B cell (primary cell): Measurements from ENCODE around the gene ACO1. TPM values are rescaled to one million over a fixed set of nuclear protein-coding genes. Genes with fewer than 3 reads are reported as not detected.

Experiments
- ATAC-seq: fragments of 200-7000 bp; cut with Tn5 transposase; one replicate; pipeline ENCODE4 v1.10.0; 2021; ENCODE audit warnings: low read depth, mild to moderate bottlenecking, moderate number of reproducible peaks, moderate library complexity
- CTCF ChIA-PET: fragments of 350-600 bp; sonication (Branson Sonifier 250); formaldehyde crosslinking; loops from one replicate; lab custom pipeline; 2021; ENCODE audit warnings: antibody characterized with exemption, inconsistent platforms; lab: Charles Lee
- POLR2A ChIA-PET: fragments of 350-600 bp; sonication (Branson Sonifier 250); formaldehyde crosslinking; loops from one replicate; lab custom pipeline; 2021; ENCODE audit warnings: antibody characterized with exemption; lab: Charles Lee
- DNase-seq: peaks from one replicate; pipeline ENCODE4 v3.0.0; 2013
- H2AFZ ChIP-seq: 2 replicates; pipeline ENCODE4 v1.6.1; 2012; ENCODE audit warnings: mild to moderate bottlenecking, low read depth, low read length; ENCODE audit not compliant: insufficient read depth, poor library complexity, severe bottlenecking
- H3K27ac ChIP-seq, 2 donors: 1 replicate in 1 of 2; 2 replicates in 1 of 2; pipeline ENCODE4 v1.5.1; 2012 to 2013; ENCODE audit warnings: low read length in 2 of 2, mild to moderate bottlenecking in 2 of 2, moderate library complexity in 1 of 2
- H3K27me3 ChIP-seq, 4 experiments: fragments of 200-600 bp in 1 of 4; sonication (generic) in 1 of 4; replicated peaks in 1 of 4; 1 replicate in 2 of 4; 2 replicates in 2 of 4; pipeline versions ENCODE4 v1.6.1 to v1.7.0; 2013 to 2016; ENCODE audit warnings: low read length in 3 of 4, mild to moderate bottlenecking in 2 of 4, mixed read lengths in 1 of 4, moderate library complexity in 1 of 4; ENCODE audit not compliant: insufficient read depth in 4 of 4, control insufficient read depth in 3 of 4; ENCODE audit errors: control extremely low read depth in 1 of 4
- H3K36me3 ChIP-seq, 2 experiments: replicated peaks in 1 of 2; 1 replicate in 1 of 2; 2 replicates in 1 of 2; pipeline versions ENCODE4 v1.6.1 to v1.7.1; 2013; ENCODE audit warnings: low read length in 1 of 2; ENCODE audit not compliant: insufficient read depth in 2 of 2, control insufficient read depth in 1 of 2; ENCODE audit errors: control extremely low read depth in 1 of 2, extremely low read depth in 1 of 2
- H3K4me1 ChIP-seq, 2 donors: fragments of 200-600 bp in 1 of 2; sonication (generic) in 1 of 2; 1 replicate in 1 of 2; 2 replicates in 1 of 2; pipeline versions ENCODE4 v1.5.1 to v1.6.1; 2013 to 2017; ENCODE audit warnings: low read length in 2 of 2; ENCODE audit not compliant: control insufficient read depth in 2 of 2, insufficient read depth in 2 of 2
- H3K4me2 ChIP-seq: replicated peaks from 2 replicates; pipeline ENCODE3; 2012; ENCODE audit warnings: mild to moderate bottlenecking, low read depth, low read length; ENCODE audit not compliant: poor library complexity, severe bottlenecking
- H3K4me3 ChIP-seq, 5 experiments: fragments of 200-600 bp in 1 of 5; sonication (generic) in 1 of 5; 1 replicate in 3 of 5; 2 replicates in 2 of 5; pipeline versions ENCODE4 v1.5.1 to v1.7.0; 2011 to 2016; ENCODE audit warnings: low read length in 4 of 5, mild to moderate bottlenecking in 4 of 5, low read depth in 2 of 5, control low read depth in 1 of 5, moderate library complexity in 1 of 5; ENCODE audit not compliant: insufficient read depth in 1 of 5; ENCODE audit errors: control extremely low read depth in 1 of 5, extremely low read depth in 1 of 5
- H3K79me2 ChIP-seq: fragments of 200-600 bp; sonication (generic); one replicate; pipeline ENCODE4 v1.6.0; 2016; ENCODE audit warnings: low read length; ENCODE audit not compliant: control insufficient read depth, insufficient read depth
- H3K9ac ChIP-seq: fragments of 200-600 bp; sonication (generic); 2 replicates; pipeline ENCODE4 v1.6.1; 2017; ENCODE audit warnings: mild to moderate bottlenecking, low read length, moderate library complexity
- H3K9me3 ChIP-seq, 3 donors: one replicate each; pipeline versions ENCODE4 v1.6.1 to v1.7.1; 2013; ENCODE audit warnings: low read length in 2 of 3; ENCODE audit not compliant: control insufficient read depth in 2 of 3, insufficient read depth in 1 of 3; ENCODE audit errors: control extremely low read depth in 1 of 3
- H4K20me1 ChIP-seq: 2 replicates; pipeline ENCODE4 v1.6.0; 2012; ENCODE audit warnings: mild to moderate bottlenecking, low read length; ENCODE audit not compliant: insufficient read depth, control insufficient read depth, poor library complexity, severe bottlenecking
- H3K27ac Mint-ChIP-seq: one replicate; pipeline ENCODE4 v1.8.0; 2021; ENCODE audit warnings: mixed read lengths
- H3K27me3 Mint-ChIP-seq: one replicate; pipeline ENCODE4 v1.8.0; 2021; ENCODE audit warnings: mixed read lengths
- H3K4me1 Mint-ChIP-seq: one replicate; pipeline ENCODE4 v1.8.0; 2021; ENCODE audit warnings: mixed read lengths
- H3K4me3 Mint-ChIP-seq: one replicate; pipeline ENCODE4 v1.8.0; 2021; ENCODE audit warnings: mixed read lengths
- H3K9me3 Mint-ChIP-seq: one replicate; pipeline ENCODE4 v1.8.0; 2022; ENCODE audit warnings: mixed read lengths; ENCODE audit not compliant: insufficient read depth
- EZH2 ChIP-seq: IDR thresholded peaks from 2 replicates; pipeline ENCODE4 v1.6.1; 2012; ENCODE audit warnings: borderline replicate concordance, low read depth, mild to moderate bottlenecking, moderate library complexity, low read length; ENCODE audit not compliant: insufficient read depth, poor library complexity, severe bottlenecking
- WGBS: methylation state at CpG from one replicate; pipeline ENCODE4 v1.1.5; 2013; ENCODE audit warnings: missing lambda C conversion rate; ENCODE audit not compliant: insufficient coverage; 5-methylcytosine and 5-hydroxymethylcytosine counted together
- intact Hi-C: fragments of 100-400 bp; cut with micrococcal nuclease; formaldehyde crosslinking; loops from one replicate; pipeline ENCODE4 v1.10.0; 2022
- polyA plus RNA-seq: library from polyadenylated mRNA; depleted of rRNA; stranded (reverse); fragments of >200 nt; gene quantifications from 2 replicates; pipeline ENCODE4 v1.2.3, GENCODE V29; 2012
- total RNA-seq, 2 donors: library from RNA; stranded (reverse); fragments of 120-200 nt in 1 of 2; gene quantifications; 1 replicate in 1 of 2; 2 replicates in 1 of 2; pipeline versions ENCODE4 v1.2.3 to v1.2.4, GENCODE V29; 2013 to 2022
- TF ChIP-seq, protein P1 (sequence below): fragments of 200-600 bp; IDR thresholded peaks from one replicate; pipeline ENCODE4 v1.8.0; 2022; ENCODE audit warnings: antibody characterized with exemption, mild to moderate bottlenecking

The ACO1 gene
- total and polyA plus RNA-seq, 2 donors (not counting 1 experiment from before 2014, with no cell fraction given), result 1.6 to 9.1 TPM

DNA sequence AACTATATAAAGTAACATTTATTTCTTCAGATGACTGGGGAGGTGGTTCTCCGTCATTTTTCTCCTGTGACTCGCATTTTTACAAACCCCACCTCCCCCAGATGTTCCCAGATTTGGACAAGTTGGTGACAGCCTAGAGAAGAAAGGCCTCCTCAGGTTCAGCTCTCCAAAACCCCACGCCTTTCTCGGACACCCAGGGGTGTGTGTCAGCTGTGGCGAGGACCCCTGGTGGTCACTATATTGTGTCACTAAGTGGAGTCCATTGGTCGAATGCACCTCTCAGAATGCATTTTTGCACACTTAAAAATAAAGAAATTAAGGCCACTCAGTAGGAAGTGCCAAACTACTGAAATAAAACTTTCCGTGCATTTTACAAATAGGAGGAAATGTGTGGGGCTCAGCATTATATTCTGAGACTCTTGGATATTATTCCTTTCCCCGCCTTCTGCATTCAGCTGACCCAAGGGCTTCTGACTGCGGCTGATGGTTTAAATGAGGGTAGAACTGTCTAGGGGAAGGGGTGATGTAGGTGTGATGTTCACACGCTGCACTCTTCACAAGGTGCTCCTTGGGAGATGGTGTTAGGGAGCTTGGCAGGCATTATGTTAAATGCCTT is 47.6 kb downstream of the ACO1 start:
- Mint-ChIP-seq H3K9me3 (no peaks in the 10 kb centered on the region), H3K4me3 (no peak overlapping the region), H3K4me1 (no peaks in the 10 kb centered on the region), H3K27me3 (no peaks in the 10 kb centered on the region), H3K27ac (no peak overlapping the region)
- Histone ChIP-seq H3K79me2 (no peaks in the 10 kb centered on the region), H3K36me3 (peaks cover 4 to 26% of the 10 kb centered on the region in 2 experiments), H3K4me2 (no peak overlapping the region), H3K27me3 (no peaks in the 10 kb centered on the region), H3K4me3 (no peak overlapping the region), H3K27ac (no peak overlapping the region), H3K4me1 (no peaks in the 10 kb centered on the region), H3K9me3 (no peaks in the 10 kb centered on the region), H2AFZ (no peak overlapping the region), H4K20me1 (no peaks in the 10 kb centered on the region), H3K9ac (no peak overlapping the region)
- 97% methylated on average over 3 of the region's 10 CpGs for WGBS
- intact Hi-C loops, result loop anchor here (1.0 to 10.0 kb wide), 3 partner anchors 53 to 140 kb away; partner anchors contain the start of gene NDUFB6
- ChIA-PET POLR2A (no interaction called here), CTCF (interaction anchor here (0.8 to 7.6 kb wide), 15 partner anchors 12 to 150 kb away, joined by 3 to 128 read pairs (median 3); partner anchors contain the start of genes ACO1, SMIM27 and TOPORS)
- DNase-seq (peak; percentile 44), ATAC-seq (peak; percentile 49)
- no peak for TF ChIP-seq EZH2
- TF ChIP-seq, protein P1, sequence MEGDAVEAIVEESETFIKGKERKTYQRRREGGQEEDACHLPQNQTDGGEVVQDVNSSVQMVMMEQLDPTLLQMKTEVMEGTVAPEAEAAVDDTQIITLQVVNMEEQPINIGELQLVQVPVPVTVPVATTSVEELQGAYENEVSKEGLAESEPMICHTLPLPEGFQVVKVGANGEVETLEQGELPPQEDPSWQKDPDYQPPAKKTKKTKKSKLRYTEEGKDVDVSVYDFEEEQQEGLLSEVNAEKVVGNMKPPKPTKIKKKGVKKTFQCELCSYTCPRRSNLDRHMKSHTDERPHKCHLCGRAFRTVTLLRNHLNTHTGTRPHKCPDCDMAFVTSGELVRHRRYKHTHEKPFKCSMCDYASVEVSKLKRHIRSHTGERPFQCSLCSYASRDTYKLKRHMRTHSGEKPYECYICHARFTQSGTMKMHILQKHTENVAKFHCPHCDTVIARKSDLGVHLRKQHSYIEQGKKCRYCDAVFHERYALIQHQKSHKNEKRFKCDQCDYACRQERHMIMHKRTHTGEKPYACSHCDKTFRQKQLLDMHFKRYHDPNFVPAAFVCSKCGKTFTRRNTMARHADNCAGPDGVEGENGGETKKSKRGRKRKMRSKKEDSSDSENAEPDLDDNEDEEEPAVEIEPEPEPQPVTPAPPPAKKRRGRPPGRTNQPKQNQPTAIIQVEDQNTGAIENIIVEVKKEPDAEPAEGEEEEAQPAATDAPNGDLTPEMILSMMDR, result peak; percentile 49

DNA sequence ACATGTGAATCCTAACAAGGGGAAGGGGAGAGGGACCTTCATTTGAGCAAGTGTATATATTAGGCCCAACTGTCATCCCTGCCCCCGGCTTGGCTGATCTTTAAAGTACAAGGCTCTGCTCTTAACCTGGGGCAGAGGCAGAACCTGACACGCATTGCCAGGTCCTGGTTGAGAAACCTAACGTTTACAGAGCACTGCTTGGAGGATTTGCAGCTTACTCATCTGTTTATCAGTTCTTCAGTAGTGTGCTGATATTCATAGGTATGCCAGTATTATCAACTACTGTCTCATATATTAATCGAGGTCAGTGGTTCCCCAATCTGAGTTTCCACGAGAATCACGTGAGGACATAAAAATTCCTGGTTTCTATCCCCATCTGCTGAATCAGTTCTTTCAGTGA is 50.4 kb downstream of the ACO1 start:
- no peaks in the 10 kb centered on the region for H3K9me3 Mint-ChIP-seq
- no peak for DNase-seq
- Histone ChIP-seq H3K36me3 (peaks cover 10 to 35% of the 10 kb centered on the region in 2 experiments), H3K27me3 (no peaks in the 10 kb centered on the region), H3K9ac (no peak overlapping the region), H3K9me3 (no peaks in the 10 kb centered on the region), H2AFZ (no peak overlapping the region), H4K20me1 (no peaks in the 10 kb centered on the region), H3K4me3 (no peak overlapping the region), H3K27ac (no peak overlapping the region), H3K4me2 (no peak overlapping the region), H3K4me1 (no peaks in the 10 kb centered on the region), H3K79me2 (no peaks in the 10 kb centered on the region)
- POLR2A ChIA-PET, result no interaction called here
- H3K4me1 Mint-ChIP-seq, result no peaks in the 10 kb centered on the region
- intact Hi-C loops, result loop anchor here (5.0 to 10.0 kb wide), 2 partner anchors 50 to 137 kb away; partner anchors contain the start of gene NDUFB6
- H3K4me3 Mint-ChIP-seq, result no peak overlapping the region
- no peak for TF ChIP-seq EZH2
- TF ChIP-seq, protein P1, result no peak
- CTCF ChIA-PET, result interaction anchor here (1.2 to 7.6 kb wide), 3 partner anchors 51 to 145 kb away, joined by 3 to 128 read pairs (median 3); partner anchors contain the start of gene ACO1
- no peak overlapping the region for H3K27ac Mint-ChIP-seq
- no peak for ATAC-seq
- H3K27me3 Mint-ChIP-seq, result no peaks in the 10 kb centered on the region
- 91% methylated on average over 5 of the region's 6 CpGs for WGBS
